ENCODE measurements around the gene KLHL8.
"Not testable (repeated sequence)": the region's sequence is repeated elsewhere in the genome, so short reads cannot be mapped to it uniquely, and the experiment has no call there.

- not testable (repeated sequence) for TF ChIP-seq CTCF, POLR2A (IDR thresholded peaks at IDR 0.05)
These were observed 3.1 kb downstream of the KLHL8 start for GRCh38 chr4:87217235-87217763.
